Endothelial cell of umbilical vein (primary cell): ENCODE results near the gene MMRN2. TPM values are rescaled to one million over a fixed set of nuclear protein-coding genes. Genes with fewer than 3 reads are reported as not detected.

Source experiments
- BruUV-seq: library from RNA; stranded (reverse); fragments of 400-500 nt; replicated peaks from 2 replicates; lab custom pipeline; 2021; lab: Mats Ljungman, UMichigan
- CTCF ChIA-PET: fragments of 300-600, 350-600 bp; sonication (Branson Sonifier 250); formaldehyde crosslinking; loops from one replicate; lab custom pipeline; 2021; ENCODE audit warnings: antibody characterized with exemption, inconsistent platforms; lab: Charles Lee
- POLR2A ChIA-PET: fragments of 300-600, 350-600 bp; sonication (Branson Sonifier 250); formaldehyde crosslinking; loops from one replicate; lab custom pipeline; 2021; ENCODE audit warnings: antibody characterized with exemption, inconsistent platforms; lab: Charles Lee
- DNase-seq: peaks from one replicate; pipeline ENCODE4 v3.0.0-alpha.2; 2011; ENCODE audit warnings: low read depth, low spot score
- FAIRE-seq: peaks from 2 replicates; lab custom pipeline; 2011; peaks lifted over from hg19 to GRCh38; lab: Jason Lieb, UNC
- H2AFZ ChIP-seq: 2 replicates; pipeline ENCODE4 v1.6.0; 2012; ENCODE audit warnings: low read depth, low read length, control low read depth, inconsistent platforms
- H3K27ac ChIP-seq: 2 replicates; pipeline ENCODE4 v1.5.1; 2011; ENCODE audit warnings: low read depth, mild to moderate bottlenecking, control low read depth, low read length, moderate library complexity; ENCODE audit not compliant: insufficient read depth
- H3K27me3 ChIP-seq, 2 experiments: 2 replicates each; pipeline versions ENCODE4 v1.6.0 to v1.6.1; 2011; ENCODE audit warnings: low read length in 2 of 2, mixed read lengths in 1 of 2; ENCODE audit not compliant: control insufficient read depth in 2 of 2, insufficient read depth in 2 of 2
- H3K36me3 ChIP-seq, 2 experiments: 2 replicates in 1 of 2; 3 replicates in 1 of 2; pipeline ENCODE4 v1.5.1; 2011; ENCODE audit warnings: low read length in 2 of 2, mild to moderate bottlenecking in 1 of 2, moderate library complexity in 1 of 2; ENCODE audit not compliant: control insufficient read depth in 2 of 2, insufficient read depth in 2 of 2; ENCODE audit errors: extremely low read depth in 1 of 2
- H3K4me1 ChIP-seq: 3 replicates; pipeline ENCODE4 v1.5.1; 2011; ENCODE audit warnings: mild to moderate bottlenecking, low read length; ENCODE audit not compliant: control insufficient read depth, insufficient read depth; ENCODE audit errors: extremely low read depth
- H3K4me2 ChIP-seq: 2 replicates; pipeline ENCODE4 v1.6.1; 2011; ENCODE audit warnings: low read length, control low read depth, mixed read lengths; ENCODE audit not compliant: insufficient read depth
- H3K4me3 ChIP-seq, 3 experiments: fragments of 200-600 bp in 1 of 3; sonication (generic), shearing (Covaris generic) in 1 of 3; replicated peaks in 1 of 3; 2 replicates each; pipeline ENCODE4 v1.5.1; 2011 to 2016; ENCODE audit warnings: control low read depth in 3 of 3, low read length in 3 of 3, mild to moderate bottlenecking in 2 of 3, inconsistent platforms in 1 of 3, low read depth in 1 of 3, moderate library complexity in 1 of 3; ENCODE audit not compliant: insufficient read depth in 1 of 3
- H3K79me2 ChIP-seq: 2 replicates; pipeline ENCODE4 v1.6.0; 2012; ENCODE audit warnings: low read length, inconsistent platforms; ENCODE audit not compliant: control insufficient read depth, insufficient read depth
- H3K9ac ChIP-seq: replicated peaks from 2 replicates; pipeline ENCODE3; 2011; ENCODE audit warnings: low read length, control low read depth; ENCODE audit not compliant: insufficient read depth; ENCODE audit errors: extremely low read depth
- H3K9me1 ChIP-seq: replicated peaks from 3 replicates; pipeline ENCODE4 v1.6.0; 2011; ENCODE audit warnings: mild to moderate bottlenecking, low read length; ENCODE audit not compliant: control insufficient read depth, insufficient read depth; ENCODE audit errors: extremely low read depth
- H3K9me3 ChIP-seq: replicated peaks from 2 replicates; pipeline ENCODE4 v1.5.1; 2012; ENCODE audit warnings: low read length, inconsistent platforms; ENCODE audit not compliant: control insufficient read depth, insufficient read depth
- H4K20me1 ChIP-seq: replicated peaks from 2 replicates; pipeline ENCODE3; 2011; ENCODE audit warnings: mild to moderate bottlenecking, low read length; ENCODE audit not compliant: control insufficient read depth, insufficient read depth; ENCODE audit errors: extremely low read depth
- FOS ChIP-seq: IDR thresholded peaks from 2 replicates; pipeline ENCODE4 v1.6.1; 2011; ENCODE audit warnings: mild to moderate bottlenecking, low read length, moderate library complexity, borderline replicate concordance; ENCODE audit not compliant: insufficient read depth
- GATA2 ChIP-seq: IDR thresholded peaks from 2 replicates; pipeline ENCODE4 v1.7.0; 2011; ENCODE audit warnings: low read depth, mild to moderate bottlenecking, moderate library complexity, mixed read lengths, low read length; ENCODE audit not compliant: insufficient read length, insufficient read depth
- JUN ChIP-seq: IDR thresholded peaks from 2 replicates; pipeline ENCODE4 v1.6.1; 2011; ENCODE audit warnings: borderline replicate concordance, low read depth; ENCODE audit not compliant: insufficient read length, insufficient read depth
- MAX ChIP-seq: IDR thresholded peaks from 2 replicates; pipeline ENCODE4 v1.6.1; 2011; ENCODE audit not compliant: insufficient read depth, insufficient read length
- MYC ChIP-seq: IDR thresholded peaks from one replicate; pipeline ENCODE4 v1.6.1; 2011; ENCODE audit warnings: mild to moderate bottlenecking, low read depth, low read length
- POLR2A ChIP-seq: IDR thresholded peaks from 2 replicates; pipeline ENCODE4 v1.6.1; 2012; ENCODE audit warnings: low read depth, mild to moderate bottlenecking, control low read depth, low read length
- POLR2AphosphoS5 ChIP-seq: IDR thresholded peaks from 2 replicates; pipeline ENCODE4 v1.6.1; 2012; ENCODE audit warnings: low read depth, mild to moderate bottlenecking, control low read depth, low read length, moderate library complexity; ENCODE audit not compliant: insufficient read depth
- dilution Hi-C: fragments of 300-500 bp; cut with MboI; formaldehyde crosslinking; loops from one replicate; pipeline ENCODE4 v1.15.0; 2019; ENCODE audit warnings: low sequenced_read_pairs; ENCODE audit not compliant: extremely low pct_ligation_motif_present
- intact Hi-C: fragments of 100-400 bp; cut with micrococcal nuclease; formaldehyde crosslinking; loops from one replicate; pipeline ENCODE4 v1.10.0; 2022
- polyA plus RNA-seq, 4 experiments: library from polyadenylated mRNA; depleted of rRNA in 3 of 4; stranded (reverse) in 3 of 4; unstranded in 1 of 4; fragments of >200 nt; gene quantifications; 2 replicates each; pipeline versions ENCODE4 v1.2.1 to v1.2.3, GENCODE V29; 2011 to 2012; ENCODE audit warnings: missing spikeins in 1 of 4
- total RNA-seq: library from RNA; stranded (reverse); gene quantifications from 2 replicates; pipeline ENCODE4 v1.2.3, GENCODE V29; 2021
- TF ChIP-seq, protein P1 (sequence below), 2 donors: IDR thresholded peaks; 1 replicate in 1 of 2; 2 replicates in 1 of 2; pipeline ENCODE4 v1.5.1; 2011; ENCODE audit warnings: low read length in 2 of 2, mild to moderate bottlenecking in 2 of 2, moderate library complexity in 2 of 2, control low read depth in 1 of 2, inconsistent platforms in 1 of 2, low read depth in 1 of 2; ENCODE audit not compliant: insufficient read depth in 1 of 2; ENCODE audit errors: extremely low read depth in 1 of 2

MMRN2 gene
- total and polyA plus RNA-seq, 2 donors (not counting 3 experiments of a cell fraction or from before 2014, with no cell fraction given) = 154 to 169 TPM

DNA sequence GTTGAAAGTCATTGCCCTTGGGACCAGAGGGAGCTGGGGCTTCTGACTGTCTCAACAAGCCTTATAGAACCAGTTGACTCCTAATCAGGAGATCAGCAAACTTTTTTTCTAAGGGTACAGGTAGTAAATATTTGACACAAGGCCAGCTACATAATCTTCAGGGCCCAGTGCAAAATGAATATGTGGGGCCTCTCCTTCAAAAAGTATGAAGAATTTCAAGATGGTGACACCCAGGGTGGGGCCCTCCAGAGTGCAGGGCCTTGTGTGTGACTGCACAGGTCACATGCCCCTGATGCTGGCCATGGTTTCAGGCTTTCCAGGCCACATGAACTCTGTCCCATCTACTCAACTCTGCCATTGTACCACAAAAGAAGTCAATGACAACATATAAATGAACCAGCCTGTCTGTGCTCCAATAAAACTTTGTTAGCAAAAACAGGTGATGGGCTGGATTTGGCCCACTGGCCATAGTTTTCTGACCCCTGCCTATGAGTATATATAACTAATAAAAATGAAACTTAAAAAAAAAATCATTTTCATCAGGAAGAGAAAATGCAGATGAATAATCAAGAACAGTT, 6.1 kb downstream of the MMRN2 start:
- POLR2A ChIA-PET = no interaction called here
- dilution Hi-C loops = no loop called here
- CTCF ChIA-PET = interaction anchor here (1.7 to 2.4 kb wide), 2 partner anchors 9 to 15 kb away, joined by 6 to 7 read pairs; no protein-coding TSS in a partner anchor

More for the DNA sequence above, 6.1 kb downstream of the MMRN2 start:
- no peaks in the 10 kb centered on the region for H3K27me3 ChIP-seq
- H3K27ac ChIP-seq = no peak overlapping the region
- no peak overlapping the region for H3K4me3 ChIP-seq
- H3K9me3 ChIP-seq = no peaks in the 10 kb centered on the region
- H3K79me2 ChIP-seq = peaks cover 88% of the 10 kb centered on the region
- intact Hi-C loops = loop anchor here (10.0 kb wide), 1 partner anchor 1934 kb away; the partner anchor contains the start of gene STAMBPL1
- no peak overlapping the region for H3K9ac ChIP-seq
- H3K4me1 ChIP-seq = peaks cover 28% of the 10 kb centered on the region
- H3K9me1 ChIP-seq = no peaks in the 10 kb centered on the region
- H4K20me1 ChIP-seq = no peaks in the 10 kb centered on the region
- BruUV-seq = no TSS peak
- no peak overlapping the region for H2AFZ ChIP-seq
- no peak for FAIRE-seq
- H3K4me2 ChIP-seq = no peak overlapping the region
- H3K36me3 ChIP-seq = peaks cover 0 to 6% of the 10 kb centered on the region in 2 experiments
- no peak for DNase-seq
- TF ChIP-seq POLR2AphosphoS5 = no peak
- TF ChIP-seq MYC = no peak
- TF ChIP-seq FOS = no peak
- TF ChIP-seq, protein P1, sequence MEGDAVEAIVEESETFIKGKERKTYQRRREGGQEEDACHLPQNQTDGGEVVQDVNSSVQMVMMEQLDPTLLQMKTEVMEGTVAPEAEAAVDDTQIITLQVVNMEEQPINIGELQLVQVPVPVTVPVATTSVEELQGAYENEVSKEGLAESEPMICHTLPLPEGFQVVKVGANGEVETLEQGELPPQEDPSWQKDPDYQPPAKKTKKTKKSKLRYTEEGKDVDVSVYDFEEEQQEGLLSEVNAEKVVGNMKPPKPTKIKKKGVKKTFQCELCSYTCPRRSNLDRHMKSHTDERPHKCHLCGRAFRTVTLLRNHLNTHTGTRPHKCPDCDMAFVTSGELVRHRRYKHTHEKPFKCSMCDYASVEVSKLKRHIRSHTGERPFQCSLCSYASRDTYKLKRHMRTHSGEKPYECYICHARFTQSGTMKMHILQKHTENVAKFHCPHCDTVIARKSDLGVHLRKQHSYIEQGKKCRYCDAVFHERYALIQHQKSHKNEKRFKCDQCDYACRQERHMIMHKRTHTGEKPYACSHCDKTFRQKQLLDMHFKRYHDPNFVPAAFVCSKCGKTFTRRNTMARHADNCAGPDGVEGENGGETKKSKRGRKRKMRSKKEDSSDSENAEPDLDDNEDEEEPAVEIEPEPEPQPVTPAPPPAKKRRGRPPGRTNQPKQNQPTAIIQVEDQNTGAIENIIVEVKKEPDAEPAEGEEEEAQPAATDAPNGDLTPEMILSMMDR (IDR thresholded peaks at IDR 0.05; ENCODE audit: extremely low read depth in 1 of 2, insufficient read depth in 1 of 2, low read depth in 1 of 2, low read length in 2 of 2) = no peak
- TF ChIP-seq POLR2A = peak; percentile 19
- TF ChIP-seq GATA2 = no peak
- no peak for TF ChIP-seq JUN
- TF ChIP-seq MAX = no peak
